Kidney (tissue), 14 donors: ENCODE results near the gene SIPA1. TPM values are rescaled to one million over a fixed set of nuclear protein-coding genes. Genes with fewer than 3 reads are reported as not detected.

Source experiments
- DNase-seq, 5 donors: peaks; one replicate each; pipeline ENCODE4 v3.0.0-alpha.2; 2013 to 2020
- FAIRE-seq: peaks from 2 replicates; lab custom pipeline; 2012; peaks lifted over from hg19 to GRCh38; lab: Jason Lieb, UNC
- H3K27ac ChIP-seq, 2 donors: one replicate each; pipeline ENCODE4 v1.7.0; 2013; ENCODE audit warnings: low read depth in 2 of 2, low read length in 2 of 2, inconsistent platforms in 1 of 2
- H3K27me3 ChIP-seq: one replicate; pipeline ENCODE4 v1.7.1; 2013; ENCODE audit warnings: low read length, inconsistent platforms; ENCODE audit not compliant: control insufficient read depth, insufficient read depth
- H3K36me3 ChIP-seq, 3 donors: one replicate each; pipeline versions ENCODE4 v1.7.0 to v1.7.1; 2013; ENCODE audit warnings: low read length in 3 of 3, control low read depth in 1 of 3, inconsistent platforms in 1 of 3; ENCODE audit not compliant: insufficient read depth in 3 of 3, control insufficient read depth in 2 of 3
- H3K4me1 ChIP-seq, 3 donors: one replicate each; pipeline versions ENCODE4 v1.7.0 to v1.7.1; 2013; ENCODE audit warnings: low read length in 3 of 3, inconsistent platforms in 1 of 3, low read depth in 1 of 3; ENCODE audit not compliant: control insufficient read depth in 2 of 3, insufficient read depth in 2 of 3
- H3K4me3 ChIP-seq, 3 donors: one replicate each; pipeline versions ENCODE4 v1.7.0 to v1.8.1; 2013; ENCODE audit warnings: low read length in 3 of 3, control low read depth in 1 of 3, inconsistent platforms in 1 of 3
- H3K9ac ChIP-seq, 3 donors: one replicate each; pipeline versions ENCODE4 v1.7.0 to v1.7.1; 2013; ENCODE audit warnings: low read length in 3 of 3, control low read depth in 1 of 3, inconsistent platforms in 1 of 3
- H3K9me3 ChIP-seq, 3 donors: one replicate each; pipeline versions ENCODE4 v1.7.0 to v1.7.1; 2013; ENCODE audit warnings: low read length in 3 of 3, control low read depth in 1 of 3, inconsistent platforms in 1 of 3; ENCODE audit not compliant: control insufficient read depth in 2 of 3, insufficient read depth in 1 of 3
- intact Hi-C: fragments of 100-400 bp; cut with DNase I; formaldehyde crosslinking; loops from one replicate; pipeline ENCODE4 v1.11.1; 2022
- polyA plus RNA-seq: library from polyadenylated mRNA; stranded (reverse); fragments of 350-450 nt; fragmentation: Illumina TruSeq; extraction: RNeasy Lipid Tissue Mini Kit (QIAGEN cat#74804); gene quantifications from one replicate; pipeline ENCODE4 v1.2.3, GENCODE V29; 2014; ENCODE audit warnings: low read depth, low replicate concordance; ENCODE audit not compliant: insufficient read depth
- total RNA-seq: library from RNA; stranded (reverse); fragmentation: NEBNext Ultra II Directional; extraction: Animal tissue kit (Norgen Biotek cat#: 25700); gene quantifications from one replicate; pipeline ENCODE4 v1.2.1, GENCODE V29; 2021
- TF ChIP-seq, protein P1 (sequence below): IDR thresholded peaks from 3 replicates; pipeline ENCODE4 v1.5.1; 2012; ENCODE audit warnings: mild to moderate bottlenecking, moderate library complexity, borderline replicate concordance; ENCODE audit not compliant: insufficient read depth; ENCODE audit errors: extremely low read depth
- donor health status: control.
- donor health status: control.
- donor health status: control.
- donor health status: control.
- donor health status: control.
- donor health status: DM: yes; HTN: yes; CAD: no.
- donor health status: Normal renal cell carcinoma (clear cell type).

Gene SIPA1
- total and polyA plus RNA-seq, 2 donors from 2014 or later: 46.4 to 71.0 TPM

- Histone ChIP-seq H3K27ac (no peak overlapping the region), H3K9ac (no peak overlapping the region), H3K4me1 (peaks cover 0 to 8% (median 0%) of the 10 kb centered on the region in 3 donors), H3K9me3 (no peaks in the 10 kb centered on the region), H3K27me3 (no peaks in the 10 kb centered on the region), H3K36me3 (peaks cover 0 to 7% (median 0%) of the 10 kb centered on the region in 3 donors), H3K4me3 (no peak overlapping the region)
- DNase-seq (peak in 3 of 5 donors; percentile 43 to 78 (median 68)), FAIRE-seq (no peak)
- TF ChIP-seq, protein P1, sequence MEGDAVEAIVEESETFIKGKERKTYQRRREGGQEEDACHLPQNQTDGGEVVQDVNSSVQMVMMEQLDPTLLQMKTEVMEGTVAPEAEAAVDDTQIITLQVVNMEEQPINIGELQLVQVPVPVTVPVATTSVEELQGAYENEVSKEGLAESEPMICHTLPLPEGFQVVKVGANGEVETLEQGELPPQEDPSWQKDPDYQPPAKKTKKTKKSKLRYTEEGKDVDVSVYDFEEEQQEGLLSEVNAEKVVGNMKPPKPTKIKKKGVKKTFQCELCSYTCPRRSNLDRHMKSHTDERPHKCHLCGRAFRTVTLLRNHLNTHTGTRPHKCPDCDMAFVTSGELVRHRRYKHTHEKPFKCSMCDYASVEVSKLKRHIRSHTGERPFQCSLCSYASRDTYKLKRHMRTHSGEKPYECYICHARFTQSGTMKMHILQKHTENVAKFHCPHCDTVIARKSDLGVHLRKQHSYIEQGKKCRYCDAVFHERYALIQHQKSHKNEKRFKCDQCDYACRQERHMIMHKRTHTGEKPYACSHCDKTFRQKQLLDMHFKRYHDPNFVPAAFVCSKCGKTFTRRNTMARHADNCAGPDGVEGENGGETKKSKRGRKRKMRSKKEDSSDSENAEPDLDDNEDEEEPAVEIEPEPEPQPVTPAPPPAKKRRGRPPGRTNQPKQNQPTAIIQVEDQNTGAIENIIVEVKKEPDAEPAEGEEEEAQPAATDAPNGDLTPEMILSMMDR: no peak
- intact Hi-C loops: no loop called here
These were observed 44.9 kb upstream of the SIPA1 start for GRCh38 chr11:65592858-65593517.

- DNase-seq: peak in 2 of 5 donors; percentile 50 to 52
- H3K27ac ChIP-seq: no peak overlapping the region
- no peak for FAIRE-seq
- TF ChIP-seq, protein P1: peak; percentile 59
- H3K9me3 ChIP-seq: no peaks in the 10 kb centered on the region
- H3K4me3 ChIP-seq: no peak overlapping the region
- H3K9ac ChIP-seq: no peak overlapping the region
- intact Hi-C loops: no loop called here
- peaks cover 0 to 14% (median under 1%) of the 10 kb centered on the region in 3 donors for H3K36me3 ChIP-seq
- H3K27me3 ChIP-seq: no peaks in the 10 kb centered on the region
- H3K4me1 ChIP-seq: peaks cover 0 to 4% (median 0%) of the 10 kb centered on the region in 3 donors
These were observed 44.1 kb upstream of the SIPA1 start for GRCh38 chr11:65593518-65594414.

- Histone ChIP-seq H3K27me3 (no peaks in the 10 kb centered on the region), H3K9me3 (no peaks in the 10 kb centered on the region), H3K27ac (no peak overlapping the region), H3K36me3 (peaks cover 0 to 18% (median 2%) of the 10 kb centered on the region in 3 donors), H3K9ac (no peak overlapping the region), H3K4me1 (peaks cover 0 to 4% (median 0%) of the 10 kb centered on the region in 3 donors), H3K4me3 (no peak overlapping the region)
- FAIRE-seq (no peak), DNase-seq (no peak)
- TF ChIP-seq, protein P1: no peak
- intact Hi-C loops: no loop called here
These were observed 42.8 kb upstream of the SIPA1 start for GRCh38 chr11:65595131-65595530.
